SK-N-SH (cell line): ENCODE measurements around the gene PPID.
A peak's percentile ranks its signal among the peaks of the same experiment; 100 is the strongest.

Experiments
- EP300 ChIP-seq, 2 experiments: IDR thresholded peaks; 2 replicates each; pipeline versions ENCODE4 v1.4.0 to v1.6.1; 2012; ENCODE audit warnings: borderline replicate concordance in 1 of 2, low read depth in 1 of 2, low read length in 1 of 2
- NRF1 ChIP-seq: IDR thresholded peaks from 2 replicates; pipeline ENCODE4 v1.6.1; 2012; ENCODE audit warnings: low read depth, mild to moderate bottlenecking, low read length
- RAD21 ChIP-seq: IDR thresholded peaks from 2 replicates; pipeline ENCODE4 v1.6.1; 2012; ENCODE audit warnings: mild to moderate bottlenecking, low read length

- TF ChIP-seq EP300 (IDR thresholded peaks at IDR 0.05; ENCODE audit: borderline replicate concordance in 1 of 2, low read depth in 1 of 2, low read length in 1 of 2), result no peak
- TF ChIP-seq RAD21, result peak; percentile 97
- no peak for TF ChIP-seq NRF1
Observed at GRCh38 chr4:158729716-158730559, 6.7 kb upstream of the PPID start.
